Tracheal epithelial cell (primary cell): Measurements from ENCODE around the gene DLEU7. TPM values are rescaled to one million over a fixed set of nuclear protein-coding genes. Genes with fewer than 3 reads are reported as not detected.

ENCODE experiments used
- total RNA-seq: library from RNA; depleted of rRNA; stranded (reverse); fragments of >200 nt; gene quantifications from 2 replicates; pipeline ENCODE4 v1.2.1, GENCODE V29; 2014

DLEU7 gene
- total RNA-seq = not detected in 2 replicates

GRCh38 chr13:50843257-50844083 is at the start of gene DLEU7:
Gene DLEU7, minus strand, starts transcription at chr13:50843692. Its CDS starts 46 bp downstream, at chr13:50843646.

Other genes starting within 250 kb of the DLEU7 start
- gene RNASEH2B, start 66.1 kb upstream of the DLEU7 start, total RNA-seq = 41.0 and 46.5 TPM in 2 replicates